ENCODE results near the gene FBXL19.
A peak's percentile ranks its signal among the peaks of the same experiment; 100 is the strongest.

The FBXL19 gene

DNA sequence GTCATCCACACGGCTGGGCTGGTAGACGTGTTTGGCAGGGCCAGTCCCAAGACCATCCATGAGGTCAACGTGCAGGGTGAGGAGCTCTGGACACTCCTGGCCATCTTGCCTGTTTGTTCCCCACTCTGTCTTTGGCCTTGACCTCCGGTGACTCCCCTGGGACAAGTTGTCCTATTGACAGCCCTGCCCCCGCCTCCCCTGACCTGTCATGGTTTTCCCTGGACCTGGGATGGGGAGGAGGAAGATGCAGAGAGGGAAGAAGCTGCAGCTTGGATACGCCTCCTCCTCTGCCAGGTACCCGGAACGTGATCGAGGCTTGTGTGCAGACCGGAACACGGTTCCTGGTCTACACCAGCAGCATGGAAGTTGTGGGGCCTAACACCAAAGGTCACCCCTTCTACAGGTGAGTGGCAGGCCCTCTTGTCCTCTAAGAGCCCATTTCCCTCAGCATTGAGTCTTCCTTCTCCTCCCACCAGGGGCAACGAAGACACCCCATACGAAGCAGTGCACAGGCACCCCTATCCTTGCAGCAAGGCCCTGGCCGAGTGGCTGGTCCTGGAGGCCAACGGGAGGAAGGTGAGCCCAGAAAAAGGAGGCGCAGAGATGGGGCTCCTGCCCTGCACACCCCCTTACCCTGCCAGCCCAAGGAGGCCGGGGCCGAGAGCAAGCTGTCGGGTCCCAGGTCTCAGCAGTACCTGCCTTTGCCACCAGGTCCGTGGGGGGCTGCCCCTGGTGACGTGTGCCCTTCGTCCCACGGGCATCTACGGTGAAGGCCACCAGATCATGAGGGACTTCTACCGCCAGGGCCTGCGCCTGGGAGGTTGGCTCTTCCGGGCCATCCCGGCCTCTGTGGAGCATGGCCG, 63.0 kb downstream of the FBXL19 start:
- DNase-seq (ENCODE audit: low read depth in 2 of 2): no peak

DNA sequence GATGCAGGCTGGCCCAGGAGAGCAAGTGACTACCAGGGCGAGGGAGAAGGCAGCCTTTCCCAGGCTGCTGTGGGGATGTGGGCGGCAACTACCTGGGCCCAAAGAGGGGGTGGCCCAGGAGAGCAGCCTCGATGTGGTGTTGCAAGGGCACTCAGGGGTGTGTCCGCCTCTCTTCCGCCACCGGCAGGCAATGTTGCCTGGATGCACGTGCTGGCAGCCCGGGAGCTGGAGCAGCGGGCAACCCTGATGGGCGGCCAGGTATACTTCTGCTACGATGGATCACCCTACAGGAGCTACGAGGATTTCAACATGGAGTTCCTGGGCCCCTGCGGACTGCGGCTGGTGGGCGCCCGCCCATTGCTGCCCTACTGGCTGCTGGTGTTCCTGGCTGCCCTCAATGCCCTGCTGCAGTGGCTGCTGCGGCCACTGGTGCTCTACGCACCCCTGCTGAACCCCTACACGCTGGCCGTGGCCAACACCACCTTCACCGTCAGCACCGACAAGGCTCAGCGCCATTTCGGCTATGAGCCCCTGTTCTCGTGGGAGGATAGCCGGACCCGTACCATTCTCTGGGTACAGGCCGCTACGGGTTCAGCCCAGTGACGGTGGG, 64.3 kb downstream of the FBXL19 start:
- no peak for DNase-seq (ENCODE audit: low read depth in 2 of 2)

DNA sequence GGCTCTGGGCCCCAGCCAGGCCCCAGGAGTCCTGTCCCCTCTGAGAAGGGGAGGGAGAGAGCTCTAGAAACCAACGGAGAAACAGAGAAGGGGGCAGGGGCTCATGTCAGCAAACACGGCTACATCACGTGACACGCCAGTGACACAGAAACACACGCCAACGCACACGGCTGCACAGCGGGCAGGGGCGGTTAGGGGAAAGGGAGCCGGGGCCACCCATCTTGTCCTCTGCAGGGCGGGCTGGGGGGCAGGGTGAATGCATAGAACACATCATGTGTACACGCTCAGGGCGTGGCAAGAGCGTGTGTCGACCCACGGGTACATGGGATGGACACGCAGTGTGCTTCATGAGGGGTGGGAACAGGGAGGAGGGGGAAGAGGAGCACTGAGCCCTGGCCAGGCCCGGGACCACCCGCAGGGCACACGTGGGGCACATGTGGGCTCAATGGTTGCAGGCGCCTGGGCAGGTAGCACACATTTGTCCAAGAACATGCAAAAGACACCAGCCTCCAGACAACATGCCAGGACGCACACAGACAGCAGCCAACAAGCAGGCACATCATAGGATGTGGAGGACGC, 66.2 kb downstream of the FBXL19 start:
- no peak for DNase-seq (ENCODE audit: low read depth in 2 of 2)

DNA sequence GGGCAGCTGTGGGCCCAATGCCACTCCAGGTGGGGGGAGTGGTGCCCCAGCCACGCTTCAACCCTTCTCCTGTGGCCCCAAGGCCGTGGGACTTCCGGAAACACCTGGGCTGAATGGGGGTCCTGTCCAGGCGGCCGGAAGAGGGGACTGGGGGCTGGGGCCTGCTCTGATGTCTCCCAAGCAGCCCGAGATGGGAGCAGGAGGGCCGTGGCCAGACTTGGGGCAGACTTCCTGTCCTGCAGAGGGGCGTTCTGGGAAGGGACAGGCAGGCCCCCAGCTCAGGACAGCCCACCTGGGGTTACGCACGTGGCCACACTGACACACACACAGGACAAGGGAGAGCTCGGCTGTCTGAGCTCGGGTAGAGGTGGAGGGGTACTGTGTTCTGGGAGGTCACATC, 66.7 kb downstream of the FBXL19 start:
- no peak for DNase-seq (ENCODE audit: low read depth in 2 of 2)

DNA sequence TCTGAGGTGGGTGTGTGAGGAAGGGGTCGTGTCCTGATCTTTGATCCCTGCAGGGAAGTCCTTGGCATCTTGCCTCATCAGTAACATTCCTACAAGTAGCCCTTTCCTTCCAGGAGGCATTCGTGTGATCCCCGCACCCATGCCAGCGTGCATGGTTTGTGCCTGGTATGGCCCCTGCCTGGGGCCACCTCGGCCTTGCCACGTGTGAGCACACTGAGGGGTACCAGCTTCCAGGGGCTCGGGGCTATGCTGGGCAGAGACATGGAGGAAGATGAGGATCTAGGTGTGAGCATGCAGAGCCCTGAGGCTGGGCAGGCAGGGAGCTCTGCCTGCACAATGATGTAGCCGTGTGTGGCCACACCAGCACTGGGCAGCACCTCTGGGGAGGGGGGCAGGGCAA, 67.7 kb downstream of the FBXL19 start:
- DNase-seq (ENCODE audit: low read depth in 2 of 2): no peak

DNA sequence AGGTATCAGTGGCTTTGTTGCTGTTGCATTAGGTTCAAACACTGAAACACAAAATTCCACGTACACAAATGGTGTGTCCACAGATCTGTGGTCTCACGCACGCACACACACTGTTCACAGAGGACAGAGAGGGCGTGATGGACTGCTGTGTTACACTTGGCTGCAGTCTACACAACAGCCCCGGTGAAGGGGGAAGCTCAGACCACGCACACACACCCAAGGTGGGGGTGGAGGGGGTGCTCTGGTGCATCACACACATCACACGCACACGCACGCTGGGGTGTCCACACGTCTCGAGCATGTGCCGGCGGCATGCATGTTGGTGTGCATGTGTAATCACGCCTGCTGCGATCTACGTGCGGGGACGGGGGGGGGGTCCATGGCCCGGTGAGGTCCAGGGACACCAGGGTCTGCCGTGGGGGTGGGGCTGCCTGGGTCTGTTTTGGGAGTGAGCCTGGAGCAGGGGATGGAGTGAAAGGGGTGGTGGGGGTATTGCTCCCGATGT, 69.0 kb downstream of the FBXL19 start:
- no peak for DNase-seq (ENCODE audit: low read depth in 2 of 2)

DNA sequence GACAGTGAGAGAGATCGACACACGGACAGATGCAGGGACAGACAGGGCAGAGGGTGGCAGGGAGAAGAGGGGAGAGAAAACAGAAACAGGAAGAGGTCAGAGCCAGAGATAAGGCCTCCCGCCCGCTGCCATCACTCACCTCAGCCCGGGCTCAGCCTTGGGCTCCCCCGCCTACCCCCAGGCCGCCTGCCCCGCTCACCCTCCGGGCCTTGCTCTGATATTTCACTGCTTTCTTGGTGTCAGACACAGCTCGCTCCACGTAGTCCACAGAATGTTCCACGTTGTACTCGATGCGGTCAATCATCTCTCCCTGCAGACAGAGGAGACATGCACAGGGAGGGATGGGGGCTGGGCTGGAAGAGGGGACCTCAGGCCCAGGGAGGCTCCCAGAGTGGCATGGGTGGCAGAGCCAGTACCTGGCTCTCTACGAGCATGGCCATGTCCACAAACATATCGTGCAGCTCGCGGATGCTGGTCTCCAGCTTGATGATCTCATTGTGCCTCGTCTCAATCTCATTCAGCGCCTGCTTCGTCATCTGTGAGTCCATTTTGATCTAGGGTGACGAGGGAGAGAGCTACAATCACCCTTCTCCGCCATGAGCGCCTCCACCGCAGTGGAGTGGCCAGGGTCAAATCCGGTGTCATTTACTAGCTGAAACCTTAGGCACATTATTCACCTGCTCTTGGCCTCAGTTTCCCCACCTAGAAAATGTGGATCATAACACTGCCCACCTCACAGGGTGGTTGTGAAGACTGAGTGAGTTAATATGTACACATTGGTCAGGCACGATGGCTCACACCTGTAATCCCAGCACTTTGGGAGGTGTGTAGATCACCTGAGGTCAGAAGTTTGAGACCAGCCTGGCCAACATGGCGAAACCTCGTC, 69.8 kb downstream of the FBXL19 start:
- DNase-seq (ENCODE audit: low read depth in 2 of 2): no peak

DNA sequence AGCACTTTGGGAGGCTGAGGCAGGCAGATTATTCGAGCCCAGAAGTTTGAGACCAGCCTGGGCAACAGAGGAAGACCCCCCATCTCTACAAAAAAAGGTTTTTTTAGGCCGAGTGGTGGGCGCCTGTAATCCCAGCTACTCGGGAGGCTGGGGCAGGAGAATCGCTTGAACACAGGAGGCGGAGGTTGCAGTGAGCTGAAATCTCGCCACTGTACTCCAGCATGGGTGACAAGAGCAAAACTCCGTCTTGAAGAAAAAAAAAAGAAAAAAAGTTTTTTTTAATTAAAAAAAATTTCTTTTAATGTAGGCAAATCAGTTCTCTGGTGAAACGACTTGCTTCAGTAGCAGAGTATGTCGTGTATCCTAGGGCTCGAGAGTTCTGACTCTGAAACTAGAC, 72.6 kb downstream of the FBXL19 start:
- no peak for DNase-seq (ENCODE audit: low read depth in 2 of 2)

DNA sequence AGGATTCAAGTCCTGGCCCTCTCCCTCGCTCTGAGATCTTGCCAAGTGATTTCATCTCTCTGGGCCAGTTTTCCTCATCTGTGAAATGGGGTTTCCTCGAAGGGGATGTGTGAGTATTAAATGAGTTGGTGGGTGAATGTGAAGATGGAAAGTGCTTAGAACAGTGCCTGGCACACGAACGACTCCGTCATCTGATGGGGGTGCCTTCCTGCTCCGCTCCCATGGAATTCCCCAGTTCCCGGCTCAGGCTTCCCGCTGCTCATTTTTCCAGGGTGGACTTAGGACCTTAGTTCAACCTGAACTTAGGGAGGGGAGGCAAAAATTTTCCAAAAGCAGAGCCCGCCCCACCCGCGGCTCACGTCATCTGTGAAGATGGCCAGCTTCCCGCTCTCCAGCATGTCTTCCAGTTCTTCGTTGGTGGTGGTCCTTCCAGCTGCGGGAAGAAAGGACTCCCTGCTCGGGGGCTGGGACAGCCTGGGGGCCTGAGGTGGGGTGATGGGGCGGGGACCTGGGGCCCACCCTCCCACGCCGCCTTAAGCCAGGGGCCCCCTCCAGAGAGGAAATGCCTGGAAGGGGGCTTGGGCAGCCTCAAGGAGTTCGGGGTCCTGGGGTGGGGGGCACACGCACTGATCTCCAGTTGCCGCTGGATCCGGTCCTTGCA, 73.1 kb downstream of the FBXL19 start:
- DNase-seq (ENCODE audit: low read depth in 2 of 2): no peak

DNA sequence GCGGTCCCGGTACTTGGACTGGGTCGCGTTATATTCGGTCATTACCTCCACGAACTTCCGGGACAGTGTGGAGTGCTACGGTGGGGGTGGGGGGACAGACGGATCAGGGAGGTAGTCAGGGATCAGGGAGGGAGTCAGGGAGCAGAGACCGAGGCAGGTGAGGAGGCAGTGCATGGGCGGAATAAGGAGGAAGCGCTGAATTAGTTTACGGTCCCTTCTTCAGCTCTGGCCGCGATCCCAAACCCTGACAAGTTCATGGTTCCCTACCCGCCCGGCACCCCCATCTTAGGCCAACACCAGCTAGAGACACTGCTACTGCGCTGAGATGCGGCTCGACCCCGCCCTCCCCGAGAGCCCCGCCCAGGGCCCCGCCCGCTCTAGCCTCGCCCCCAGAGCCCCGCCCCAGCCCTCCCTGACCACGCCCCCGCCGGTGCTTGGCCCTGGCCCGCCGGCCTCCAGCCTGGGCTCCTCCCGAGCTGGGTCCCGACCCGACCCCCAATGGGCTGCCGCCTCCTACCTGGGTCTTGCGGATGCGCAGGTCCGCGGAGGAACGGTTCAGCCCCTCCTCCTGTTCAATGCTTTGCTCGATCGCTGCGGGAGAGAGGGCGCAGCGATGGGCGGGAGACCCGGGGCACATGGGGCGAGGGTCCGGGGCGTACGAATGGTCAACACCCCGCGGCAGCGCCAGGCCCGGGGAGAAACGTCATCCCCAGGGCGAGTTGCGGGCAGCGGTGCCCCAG, 73.8 kb downstream of the FBXL19 start:
- peak; percentile 82 to 86 for DNase-seq (ENCODE audit: low read depth in 2 of 2)

DNA sequence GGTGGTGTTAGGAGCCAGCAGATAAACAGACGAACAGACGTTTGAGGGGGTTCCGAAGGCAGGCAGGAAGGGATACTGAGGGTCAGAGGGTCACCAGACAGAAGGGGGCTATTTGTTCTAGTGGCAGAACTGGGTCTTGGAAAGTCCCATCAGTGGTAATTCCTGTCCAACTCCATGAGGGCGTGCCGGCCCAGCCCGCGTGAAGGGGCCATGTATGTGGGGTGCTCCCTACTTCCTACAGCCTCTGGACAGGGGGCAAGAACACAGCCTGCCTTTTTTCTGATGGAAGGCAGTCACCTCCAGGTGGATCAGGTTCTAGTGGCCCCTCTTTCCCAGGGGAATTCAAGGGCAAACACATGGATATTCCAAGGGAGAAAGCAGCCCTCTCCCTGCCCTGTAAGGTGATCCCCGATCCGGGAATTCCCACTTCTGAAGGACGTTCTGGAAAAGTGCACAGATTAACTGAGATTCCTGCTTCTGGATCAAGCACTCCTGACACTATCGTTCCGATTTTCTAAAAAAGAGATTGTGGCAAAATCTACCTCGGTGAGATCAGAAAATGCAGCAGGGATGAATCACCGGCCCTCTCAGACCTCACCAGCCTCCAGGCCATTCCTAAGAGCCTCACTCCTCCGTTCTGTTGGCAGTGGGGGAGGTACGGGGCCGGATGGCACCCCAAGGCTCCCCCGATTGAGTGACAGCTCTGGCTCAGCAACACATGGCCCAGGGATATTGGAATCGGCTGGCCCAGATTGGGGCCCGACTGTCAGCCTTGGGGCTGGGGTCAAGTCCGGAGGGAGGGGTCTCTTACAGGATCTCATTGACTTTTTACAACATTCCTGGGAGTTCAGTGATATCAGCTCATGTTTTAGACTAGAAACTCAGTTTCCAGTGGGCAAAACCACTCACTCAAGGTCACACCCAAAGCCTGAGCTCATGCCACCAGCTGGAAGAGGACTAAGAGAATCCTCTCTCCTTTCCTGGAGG, 74.6 kb downstream of the FBXL19 start:
- DNase-seq (ENCODE audit: low read depth in 2 of 2): no peak
